Measurements from ENCODE around the gene SORCS2. TPM values are rescaled to one million over a fixed set of nuclear protein-coding genes. Genes with fewer than 3 reads are reported as not detected.

Gene SORCS2
- polyA plus RNA-seq, 3 donors, result 0.46 to 0.55 TPM; not detected in 1

GRCh38 chr4:7262134-7262533 is 69.8 kb downstream of the SORCS2 start:
- H3K4me3 ChIP-seq (replicated peaks in 1 of 3; ENCODE audit: low read depth in 2 of 3, low read length in 3 of 3), result no peak overlapping the region
- no peak overlapping the region for H3K4me2 ChIP-seq (replicated peaks; ENCODE audit: extremely low read depth, low read length, poor library complexity, severe bottlenecking)
- DNase-seq, result no peak
- H3K9me3 Mint-ChIP-seq, result peaks cover 0 to 5% (median 0%) of the 10 kb centered on the region in 7 donors
- H3K4me1 ChIP-seq (ENCODE audit: control insufficient read depth in 1 of 2, insufficient read depth in 2 of 2, low read length in 2 of 2), result no peaks in the 10 kb centered on the region
- intact Hi-C loops (cut with micrococcal nuclease), result no loop called here
- H3K9ac ChIP-seq (ENCODE audit: insufficient read depth, low read length, poor library complexity, severe bottlenecking), result no peak overlapping the region
- H3K27me3 Mint-ChIP-seq (ENCODE audit: low read depth in 3 of 3), result peaks cover 6 to 11% (median 11%) of the 10 kb centered on the region in 3 donors
- H3K79me2 ChIP-seq (ENCODE audit: insufficient read depth, low read length), result no peaks in the 10 kb centered on the region
- H3K9me3 ChIP-seq (replicated peaks in 1 of 2; ENCODE audit: control insufficient read depth in 1 of 2, insufficient read depth in 1 of 2, low read length in 2 of 2), result no peaks in the 10 kb centered on the region
- H2AFZ ChIP-seq (ENCODE audit: insufficient read depth, low read depth, low read length, poor library complexity, severe bottlenecking), result no peak overlapping the region
- no peak overlapping the region for H3K27ac Mint-ChIP-seq
- no peak for TF ChIP-seq CTCF (IDR thresholded peaks at IDR 0.05)
- H3K4me3 Mint-ChIP-seq, result no peak overlapping the region
- no peaks in the 10 kb centered on the region for H3K27me3 ChIP-seq (ENCODE audit: control insufficient read depth in 2 of 2, insufficient read depth in 2 of 2, low read length in 2 of 2)
- no peaks in the 10 kb centered on the region for H3K36me3 ChIP-seq (replicated peaks in 1 of 2; ENCODE audit: control insufficient read depth in 1 of 2, insufficient read depth in 2 of 2, low read length in 2 of 2)
- H3K4me1 Mint-ChIP-seq, result no peaks in the 10 kb centered on the region
- H3K27ac ChIP-seq (ENCODE audit: low read depth in 1 of 2, low read length in 2 of 2), result no peak overlapping the region
- no peaks in the 10 kb centered on the region for H3K36me3 Mint-ChIP-seq
- WGBS (ENCODE audit: insufficient coverage), result 100% methylated on average over 1 of the region's 1 CpG
- no peaks in the 10 kb centered on the region for H4K20me1 ChIP-seq (ENCODE audit: insufficient read depth, low read length)

- WGBS (ENCODE audit: insufficient coverage), result 89% methylated on average over 11 of the region's 11 CpGs
- DNase-seq, result no peak
- Histone ChIP-seq H3K4me3 (replicated peaks in 1 of 3; ENCODE audit: low read depth in 2 of 3, low read length in 3 of 3) (no peak overlapping the region), H3K9ac (ENCODE audit: insufficient read depth, low read length, poor library complexity, severe bottlenecking) (no peak overlapping the region), H3K4me2 (replicated peaks; ENCODE audit: extremely low read depth, low read length, poor library complexity, severe bottlenecking) (no peak overlapping the region), H3K9me3 (replicated peaks in 1 of 2; ENCODE audit: control insufficient read depth in 1 of 2, insufficient read depth in 1 of 2, low read length in 2 of 2) (no peaks in the 10 kb centered on the region), H3K79me2 (ENCODE audit: insufficient read depth, low read length) (no peaks in the 10 kb centered on the region), H3K27me3 (ENCODE audit: control insufficient read depth in 2 of 2, insufficient read depth in 2 of 2, low read length in 2 of 2) (no peaks in the 10 kb centered on the region), H3K4me1 (ENCODE audit: control insufficient read depth in 1 of 2, insufficient read depth in 2 of 2, low read length in 2 of 2) (no peaks in the 10 kb centered on the region), H3K36me3 (replicated peaks in 1 of 2; ENCODE audit: control insufficient read depth in 1 of 2, insufficient read depth in 2 of 2, low read length in 2 of 2) (no peaks in the 10 kb centered on the region), H4K20me1 (ENCODE audit: insufficient read depth, low read length) (no peaks in the 10 kb centered on the region), H2AFZ (ENCODE audit: insufficient read depth, low read depth, low read length, poor library complexity, severe bottlenecking) (no peak overlapping the region), H3K27ac (ENCODE audit: low read depth in 1 of 2, low read length in 2 of 2) (no peak overlapping the region)
- H3K4me3 Mint-ChIP-seq, result no peak overlapping the region
- peaks cover 3 to 11% (median 8%) of the 10 kb centered on the region in 3 donors for H3K27me3 Mint-ChIP-seq (ENCODE audit: low read depth in 3 of 3)
- no peaks in the 10 kb centered on the region for H3K4me1 Mint-ChIP-seq
- peaks cover 0 to 4% (median 0%) of the 10 kb centered on the region in 7 donors for H3K9me3 Mint-ChIP-seq
- H3K27ac Mint-ChIP-seq, result no peak overlapping the region
- no peaks in the 10 kb centered on the region for H3K36me3 Mint-ChIP-seq
- intact Hi-C loops (cut with micrococcal nuclease), result no loop called here
- no peak for TF ChIP-seq CTCF (IDR thresholded peaks at IDR 0.05)
Measured at GRCh38 chr4:7263166-7263565, 70.8 kb downstream of the SORCS2 start.

Data from CD14-positive monocyte (primary cell).